Cortex of kidney (tissue), 1 donor: ENCODE measurements around the gene UGT1A4.

ENCODE experiments used
- DNase-seq: peaks from one replicate; lab custom pipeline; 2025; lab: John Stamatoyannopoulos, UW

UGT1A4 gene

DNA sequence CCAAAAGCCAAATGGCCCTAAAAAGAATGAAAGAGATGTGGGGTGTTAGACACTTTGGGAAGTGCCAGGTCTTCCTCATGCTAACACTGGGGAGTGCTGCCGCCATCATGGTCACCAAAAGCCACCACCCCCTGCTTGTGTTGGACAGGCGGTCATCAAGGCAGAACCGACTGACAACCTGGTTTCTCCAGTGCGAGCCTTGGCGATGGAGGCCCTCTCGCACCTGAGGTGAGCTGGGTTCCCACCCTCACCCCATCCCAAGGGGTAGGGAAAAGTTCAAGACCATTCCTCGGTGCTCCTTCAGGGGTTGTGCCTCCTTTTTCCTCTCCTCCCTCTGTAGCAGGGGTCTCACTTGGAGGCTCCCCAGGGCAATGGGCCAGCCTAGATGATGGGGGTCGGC is 93.2 kb downstream of the UGT1A4 start:
- DNase-seq: no peak

GRCh38 chr2:233813236-233814055 is 94.9 kb downstream of the UGT1A4 start:
- no peak for DNase-seq

DNA sequence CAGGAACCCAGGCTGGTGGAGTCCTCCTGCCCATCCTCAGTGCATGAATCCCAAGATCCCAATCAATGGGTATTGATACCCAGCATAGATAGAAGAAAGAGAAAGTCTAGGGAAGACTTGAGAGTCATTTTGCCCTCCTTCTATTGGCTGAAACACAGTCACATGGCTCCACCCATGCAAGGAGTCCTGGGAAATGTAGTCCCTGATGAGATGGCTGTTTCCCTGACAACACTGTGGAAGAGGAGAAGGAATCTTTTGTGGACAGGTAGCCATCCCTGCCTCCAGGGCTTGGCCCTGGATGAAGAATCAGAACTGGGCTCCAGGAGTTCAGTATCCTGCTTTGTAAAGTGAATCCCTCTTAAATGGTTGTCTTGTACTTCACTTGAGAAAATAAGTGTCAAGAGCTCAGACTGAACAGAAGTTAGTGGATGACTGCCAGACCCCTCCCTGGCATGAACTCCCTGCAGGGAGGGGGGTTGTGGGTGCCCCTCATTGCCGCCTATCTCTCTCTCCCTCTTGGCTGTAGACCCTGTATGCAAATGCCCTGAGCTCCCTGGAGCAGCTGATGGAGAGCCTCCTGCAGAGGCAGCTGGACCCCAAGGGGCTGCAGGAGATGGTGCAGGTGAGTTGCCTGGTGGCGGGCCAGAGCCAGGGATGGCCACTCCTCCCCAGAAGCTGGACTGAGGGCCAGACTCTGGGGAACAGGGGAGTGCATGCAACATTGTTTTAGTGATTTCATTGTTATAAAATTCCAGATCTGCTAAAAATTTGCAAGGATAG is 95.7 kb downstream of the UGT1A4 start:
- DNase-seq: no peak

- DNase-seq: no peak
These were observed 97.3 kb downstream of the UGT1A4 start for GRCh38 chr2:233815861-233816260.

- DNase-seq: no peak
These were observed 97.8 kb downstream of the UGT1A4 start for GRCh38 chr2:233816334-233816733.

GRCh38 chr2:233816771-233817170 is 98.2 kb downstream of the UGT1A4 start:
- no peak for DNase-seq

GRCh38 chr2:233817361-233817911 is 98.9 kb downstream of the UGT1A4 start:
- DNase-seq: no peak

- DNase-seq: no peak
These were observed 99.6 kb downstream of the UGT1A4 start for GRCh38 chr2:233817995-233818638.

DNA sequence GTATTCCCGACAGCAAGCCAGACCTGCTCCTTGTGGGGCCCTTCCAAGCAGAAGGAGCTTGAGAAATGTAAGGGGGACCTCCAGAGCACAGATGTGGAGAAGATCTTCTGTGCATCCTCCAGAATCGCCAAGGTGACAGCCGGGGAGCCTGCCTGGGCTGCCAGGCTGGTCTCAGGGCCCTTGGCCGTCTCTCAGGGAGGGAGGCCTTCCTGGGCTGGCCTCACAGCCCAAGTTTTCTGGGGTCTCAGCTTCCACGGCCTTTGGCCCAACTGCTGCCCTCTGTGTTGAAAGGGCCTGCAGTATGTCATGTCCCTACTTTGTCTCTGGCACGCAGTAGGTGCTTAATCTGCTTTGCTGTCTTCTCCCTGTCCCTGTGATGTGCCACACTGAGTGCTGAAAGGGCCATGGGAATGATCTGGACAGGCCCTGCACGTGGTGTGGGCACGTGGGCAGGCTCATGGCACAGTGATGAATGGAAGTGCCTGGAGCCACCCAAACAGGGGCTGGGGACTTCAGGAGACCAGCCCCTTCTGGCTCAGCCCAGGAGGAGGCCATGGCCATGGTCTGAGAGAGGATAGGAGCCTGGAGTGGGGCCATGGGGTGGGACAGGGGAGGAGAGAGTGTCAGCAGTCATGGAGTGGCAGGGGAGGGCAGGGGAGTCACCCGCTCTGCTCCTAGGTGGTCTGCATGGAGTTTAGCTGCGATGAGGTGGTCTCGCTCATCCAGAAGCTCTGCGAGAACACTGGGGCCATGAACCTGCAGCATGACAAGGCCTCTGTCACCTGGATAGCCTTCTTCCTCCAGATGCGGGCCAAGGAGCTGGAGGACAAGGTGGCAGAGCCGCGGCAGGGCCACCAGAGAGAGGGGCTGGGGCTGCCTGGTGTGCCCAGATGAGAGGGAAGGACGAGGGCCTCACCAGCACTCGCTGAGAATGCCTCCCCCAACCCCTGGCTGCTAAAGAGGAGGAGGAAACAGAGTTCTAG is 100.4 kb downstream of the UGT1A4 start:
- DNase-seq: no peak

GRCh38 chr2:233819884-233820773 is 101.6 kb downstream of the UGT1A4 start:
- no peak for DNase-seq

GRCh38 chr2:233820774-233821105 is 102.2 kb downstream of the UGT1A4 start:
- no peak for DNase-seq

DNA sequence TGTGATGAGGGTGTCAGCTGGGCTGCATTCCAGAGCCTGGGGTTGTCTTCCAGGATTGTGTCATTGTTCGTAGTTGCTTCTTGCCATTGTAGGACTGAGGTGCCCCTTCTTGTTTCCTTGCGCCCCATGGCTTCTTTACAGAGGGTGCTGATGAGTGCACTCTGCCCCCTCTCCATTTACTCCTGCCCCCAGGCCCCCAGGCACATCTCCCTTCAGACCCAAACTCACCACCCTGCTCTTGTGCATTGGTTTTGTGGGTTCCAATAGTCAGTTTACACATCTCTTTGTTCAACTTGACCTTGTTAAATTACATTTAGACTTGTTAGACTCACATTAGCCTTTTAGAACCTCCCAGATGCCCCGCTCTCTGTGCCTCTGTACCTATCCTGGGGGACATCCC is 102.7 kb downstream of the UGT1A4 start:
- DNase-seq: no peak

DNA sequence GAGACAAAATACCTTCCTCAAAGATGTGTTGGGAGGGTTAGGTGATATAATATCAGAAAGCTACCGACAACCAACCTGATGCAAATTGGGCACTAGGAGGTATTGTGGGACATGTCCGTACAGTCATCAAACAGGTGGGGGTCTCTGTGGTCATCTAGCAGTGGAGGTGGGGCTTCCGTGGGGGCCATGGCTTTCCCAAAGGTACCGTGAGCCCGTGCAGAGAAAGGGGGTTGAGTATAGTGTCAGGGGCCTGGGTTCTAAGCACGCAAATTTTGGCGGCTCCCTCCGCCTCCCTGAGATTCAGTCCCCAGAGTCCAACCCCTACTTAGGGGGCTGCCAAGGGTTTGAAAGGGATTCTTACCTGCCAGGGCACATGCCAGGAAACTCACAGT is 103.2 kb downstream of the UGT1A4 start:
- DNase-seq: no peak

DNA sequence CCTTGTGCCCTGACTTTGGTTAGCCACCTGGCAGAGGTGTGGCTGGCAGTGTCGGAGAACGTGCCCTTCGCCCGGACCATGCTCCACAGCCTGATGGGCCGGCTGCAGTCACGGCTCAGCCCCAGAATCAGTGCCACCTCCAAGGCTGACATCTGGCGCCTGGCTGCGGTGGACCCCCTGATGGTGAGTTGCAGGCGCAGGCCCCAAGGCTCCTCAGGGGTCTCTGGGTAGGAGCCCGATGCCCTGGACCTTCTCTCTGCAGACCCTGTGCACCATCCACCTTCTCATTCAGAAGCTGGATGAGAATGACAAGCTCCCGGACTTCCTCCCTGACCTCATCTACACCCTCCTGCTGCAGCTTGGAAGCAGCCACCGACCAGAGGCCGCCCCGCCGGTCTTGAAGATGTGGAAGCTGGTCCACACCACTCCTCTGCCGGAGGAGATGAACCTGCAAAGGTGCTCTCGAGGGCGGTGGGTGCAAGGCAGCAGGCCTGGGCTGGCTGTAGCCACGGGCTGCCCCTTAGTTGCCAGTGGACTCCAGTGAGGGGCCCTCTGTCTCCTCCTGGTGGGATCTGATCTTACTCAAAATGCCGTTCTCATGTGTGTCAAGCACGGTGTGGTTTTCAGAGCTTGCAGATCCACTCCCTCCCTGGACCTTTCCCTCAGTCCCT is 103.7 kb downstream of the UGT1A4 start:
- DNase-seq: no peak
